ENCODE results near the gene MRPS27.
A peak's percentile ranks its signal among the peaks of the same experiment; 100 is the strongest.

MRPS27 gene

DNA sequence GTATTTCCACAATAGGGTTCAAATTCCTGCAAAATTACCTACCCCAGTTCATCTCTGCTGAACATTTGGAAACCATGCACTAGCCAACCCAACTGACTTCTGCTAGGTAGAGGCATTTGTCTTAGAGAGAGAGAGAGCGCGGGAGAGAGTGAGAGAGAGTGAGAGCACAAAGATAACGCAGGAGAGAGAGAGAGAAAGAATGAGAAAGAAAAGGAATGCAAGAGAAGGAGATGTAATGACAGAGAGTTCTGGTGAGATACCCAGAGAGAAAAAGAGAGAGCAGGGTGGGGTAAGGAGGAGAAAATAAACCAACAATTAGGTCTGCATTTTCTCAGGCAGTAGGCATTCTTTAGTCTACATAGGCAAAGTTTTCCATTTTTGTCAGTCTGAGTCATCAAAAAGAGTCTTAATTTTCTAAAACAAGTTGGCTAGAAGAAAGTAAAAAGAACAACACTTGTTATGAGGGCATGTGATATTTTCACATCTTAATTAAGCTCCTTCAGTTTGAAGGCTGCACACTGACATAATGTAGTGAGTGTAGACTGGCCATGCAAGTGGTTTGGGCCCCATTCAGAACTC is 114.5 kb downstream of the MRPS27 start:
- no peak for TF ChIP-seq TAF1 (IDR thresholded peaks at IDR 0.05; ENCODE audit: low read depth, low read length)
- no peak for TF ChIP-seq PAX5 (IDR thresholded peaks at IDR 0.05; ENCODE audit: insufficient read depth, low read length, severe bottlenecking)
- no peak for TF ChIP-seq POU2F2 (IDR thresholded peaks at IDR 0.05; ENCODE audit: low read depth, low read length)
- no peak for TF ChIP-seq POLR2A (IDR thresholded peaks at IDR 0.05; ENCODE audit: low read depth, low read length)
- no peak for TF ChIP-seq SPI1 (IDR thresholded peaks at IDR 0.05; ENCODE audit: low read depth, low read length)
- TF ChIP-seq POLR2AphosphoS5 (IDR thresholded peaks at IDR 0.05; ENCODE audit: low read depth, low read length), result no peak
- no peak for FAIRE-seq
- no peak for DNase-seq (ENCODE audit: insufficient read length, low spot score)

DNA sequence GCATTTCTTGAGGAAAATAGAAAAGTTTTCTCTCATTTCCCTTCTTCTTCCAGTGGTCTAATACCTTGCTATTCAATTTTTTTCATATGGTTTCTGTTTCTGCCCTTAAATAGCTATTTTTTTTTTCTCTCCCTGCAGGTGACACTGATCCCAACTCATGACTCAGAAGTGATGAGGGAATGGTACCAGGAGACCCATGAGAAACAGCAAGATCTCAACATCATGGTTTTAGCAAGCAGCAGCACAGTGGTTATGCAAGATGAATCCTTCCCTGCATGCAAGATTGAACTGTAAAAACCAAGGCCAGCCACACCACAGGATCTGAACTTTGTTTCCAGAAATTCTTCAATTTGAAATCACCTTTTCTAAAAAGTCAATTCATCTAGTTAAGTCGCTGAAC is 115.1 kb downstream of the MRPS27 start:
- no peak for DNase-seq (ENCODE audit: insufficient read length, low spot score)
- no peak for FAIRE-seq
- TF ChIP-seq POU2F2 (IDR thresholded peaks at IDR 0.05; ENCODE audit: low read depth, low read length) (no peak), POLR2A (IDR thresholded peaks at IDR 0.05; ENCODE audit: low read depth, low read length) (no peak), POLR2AphosphoS5 (IDR thresholded peaks at IDR 0.05; ENCODE audit: low read depth, low read length) (no peak), TAF1 (IDR thresholded peaks at IDR 0.05; ENCODE audit: low read depth, low read length) (no peak)

DNA sequence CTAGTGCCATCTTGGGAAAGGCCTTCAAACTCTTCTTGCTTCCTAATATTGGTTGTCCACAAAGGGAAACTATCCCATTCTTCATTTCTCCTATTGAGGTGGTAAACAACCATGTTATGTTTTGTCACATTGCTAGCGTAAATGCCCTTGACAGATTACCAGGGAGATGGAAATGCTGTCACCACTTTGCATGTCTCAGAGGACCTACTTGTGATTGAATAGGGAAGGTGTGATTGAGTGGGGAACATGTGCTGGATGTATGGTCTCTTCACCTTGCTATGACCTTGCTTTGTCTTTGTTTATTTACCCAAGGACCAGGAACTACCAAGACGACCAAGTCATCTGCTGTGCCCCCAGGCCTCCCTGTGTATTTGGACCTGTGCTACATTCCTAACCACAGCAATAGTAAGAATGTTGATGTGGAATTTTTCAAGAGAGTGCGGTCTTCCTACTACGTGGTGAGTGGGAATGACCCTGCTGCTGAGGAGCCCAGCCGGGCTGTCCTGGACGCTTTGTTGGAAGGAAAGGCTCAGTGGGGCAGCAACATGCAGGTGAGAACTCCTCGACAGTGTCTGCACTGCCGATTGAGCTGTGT is 116.7 kb downstream of the MRPS27 start:
- no peak for FAIRE-seq

DNA sequence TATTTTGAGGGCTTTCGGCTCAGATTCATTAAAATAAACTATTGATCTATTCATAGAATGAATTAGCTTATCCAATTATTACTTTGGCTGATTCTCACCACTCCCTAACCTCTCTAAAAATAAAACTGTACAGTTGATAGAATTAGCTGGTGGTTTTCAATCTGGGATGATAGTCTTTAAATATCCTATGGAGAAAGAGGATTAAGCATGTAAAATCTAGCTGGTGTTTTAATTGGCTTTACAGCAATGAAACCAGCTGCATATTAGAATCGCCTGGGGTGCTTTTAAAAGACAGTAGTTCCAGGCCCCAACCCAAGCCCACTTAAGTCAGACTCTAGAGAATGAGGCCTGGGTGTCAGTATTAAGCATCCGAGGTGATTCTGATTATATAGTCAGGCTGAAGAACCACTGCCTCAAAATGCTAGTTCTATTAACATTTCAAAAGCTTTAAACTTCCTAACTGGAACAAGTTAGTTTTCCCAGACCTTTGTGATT is 117.7 kb downstream of the MRPS27 start:
- DNase-seq (ENCODE audit: insufficient read length, low spot score) (no peak), FAIRE-seq (no peak)
- TF ChIP-seq POLR2A (IDR thresholded peaks at IDR 0.05; ENCODE audit: low read depth, low read length) (no peak), POLR2AphosphoS5 (IDR thresholded peaks at IDR 0.05; ENCODE audit: low read depth, low read length) (no peak), PAX5 (IDR thresholded peaks at IDR 0.05; ENCODE audit: insufficient read depth, low read length, severe bottlenecking) (no peak), TAF1 (IDR thresholded peaks at IDR 0.05; ENCODE audit: low read depth, low read length) (no peak), POU2F2 (IDR thresholded peaks at IDR 0.05; ENCODE audit: low read depth, low read length) (no peak), SPI1 (IDR thresholded peaks at IDR 0.05; ENCODE audit: low read depth, low read length) (no peak)

More for the DNA sequence above, 116.7 kb downstream of the MRPS27 start:
- TF ChIP-seq POLR2AphosphoS5 (IDR thresholded peaks at IDR 0.05; ENCODE audit: low read depth, low read length), result no peak
- TF ChIP-seq POU2F2 (IDR thresholded peaks at IDR 0.05; ENCODE audit: low read depth, low read length), result no peak
- TF ChIP-seq TAF1 (IDR thresholded peaks at IDR 0.05; ENCODE audit: low read depth, low read length), result no peak
- no peak for TF ChIP-seq PAX5 (IDR thresholded peaks at IDR 0.05; ENCODE audit: insufficient read depth, low read length, severe bottlenecking)
- TF ChIP-seq SPI1 (IDR thresholded peaks at IDR 0.05; ENCODE audit: low read depth, low read length), result no peak
- TF ChIP-seq POLR2A (IDR thresholded peaks at IDR 0.05; ENCODE audit: low read depth, low read length), result no peak
- DNase-seq (ENCODE audit: insufficient read length, low spot score), result no peak

DNA sequence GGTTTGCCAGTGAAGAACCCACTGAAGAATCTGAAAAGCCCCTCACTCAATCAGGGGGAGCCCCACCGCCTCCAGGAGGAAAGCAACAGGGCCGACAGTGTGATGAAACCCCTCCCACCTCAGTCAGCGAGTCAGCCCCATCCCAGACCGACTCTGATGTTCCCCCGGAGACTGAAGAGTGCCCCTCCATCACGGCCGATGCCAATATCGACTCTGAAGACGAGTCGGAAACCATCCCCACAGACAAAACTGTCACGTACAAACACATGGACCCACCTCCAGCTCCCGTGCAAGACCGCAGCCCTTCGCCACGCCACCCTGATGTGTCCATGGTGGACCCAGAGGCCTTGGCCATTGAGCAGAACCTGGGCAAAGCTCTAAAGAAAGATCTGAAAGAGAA is 120.4 kb downstream of the MRPS27 start:
- no peak for FAIRE-seq
- TF ChIP-seq POLR2A (IDR thresholded peaks at IDR 0.05; ENCODE audit: low read depth, low read length) (no peak), PAX5 (IDR thresholded peaks at IDR 0.05; ENCODE audit: insufficient read depth, low read length, severe bottlenecking) (no peak), POLR2AphosphoS5 (IDR thresholded peaks at IDR 0.05; ENCODE audit: low read depth, low read length) (no peak), TAF1 (IDR thresholded peaks at IDR 0.05; ENCODE audit: low read depth, low read length) (no peak), POU2F2 (IDR thresholded peaks at IDR 0.05; ENCODE audit: low read depth, low read length) (no peak), SPI1 (IDR thresholded peaks at IDR 0.05; ENCODE audit: low read depth, low read length) (no peak)
- DNase-seq (ENCODE audit: insufficient read length, low spot score), result no peak

DNA sequence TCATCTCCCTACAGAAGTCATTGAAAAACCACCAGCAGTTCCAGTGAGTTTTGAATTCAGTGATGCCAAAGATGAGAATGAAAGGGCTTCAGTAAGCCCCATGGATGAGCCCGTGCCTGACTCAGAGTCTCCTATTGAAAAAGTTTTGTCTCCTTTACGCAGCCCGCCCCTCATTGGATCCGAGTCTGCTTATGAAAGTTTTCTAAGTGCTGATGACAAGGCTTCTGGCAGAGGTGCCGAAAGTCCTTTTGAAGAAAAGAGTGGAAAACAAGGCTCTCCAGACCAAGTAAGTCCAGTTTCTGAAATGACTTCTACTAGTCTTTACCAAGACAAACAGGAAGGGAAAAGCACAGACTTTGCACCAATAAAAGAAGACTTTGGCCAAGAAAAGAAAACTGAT is 122.6 kb downstream of the MRPS27 start:
- no peak for TF ChIP-seq PAX5 (IDR thresholded peaks at IDR 0.05; ENCODE audit: insufficient read depth, low read length, severe bottlenecking)
- TF ChIP-seq SPI1 (IDR thresholded peaks at IDR 0.05; ENCODE audit: low read depth, low read length), result no peak
- no peak for TF ChIP-seq POLR2AphosphoS5 (IDR thresholded peaks at IDR 0.05; ENCODE audit: low read depth, low read length)
- TF ChIP-seq POLR2A (IDR thresholded peaks at IDR 0.05; ENCODE audit: low read depth, low read length), result no peak
- no peak for TF ChIP-seq TAF1 (IDR thresholded peaks at IDR 0.05; ENCODE audit: low read depth, low read length)
- no peak for TF ChIP-seq POU2F2 (IDR thresholded peaks at IDR 0.05; ENCODE audit: low read depth, low read length)
- no peak for FAIRE-seq

DNA sequence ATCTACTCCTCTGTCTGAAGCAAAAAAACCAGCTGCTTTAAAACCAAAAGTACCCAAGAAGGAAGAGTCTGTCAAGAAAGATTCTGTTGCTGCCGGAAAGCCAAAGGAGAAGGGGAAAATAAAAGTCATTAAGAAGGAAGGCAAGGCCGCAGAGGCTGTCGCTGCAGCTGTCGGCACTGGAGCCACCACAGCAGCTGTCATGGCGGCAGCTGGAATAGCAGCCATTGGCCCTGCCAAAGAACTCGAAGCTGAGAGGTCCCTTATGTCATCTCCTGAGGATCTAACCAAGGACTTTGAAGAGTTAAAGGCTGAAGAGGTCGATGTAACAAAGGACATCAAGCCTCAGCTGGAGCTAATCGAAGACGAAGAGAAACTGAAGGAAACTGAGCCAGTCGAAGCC is 124.5 kb downstream of the MRPS27 start:
- no peak for FAIRE-seq
- TF ChIP-seq TAF1 (IDR thresholded peaks at IDR 0.05; ENCODE audit: low read depth, low read length) (no peak), POU2F2 (IDR thresholded peaks at IDR 0.05; ENCODE audit: low read depth, low read length) (no peak), POLR2AphosphoS5 (IDR thresholded peaks at IDR 0.05; ENCODE audit: low read depth, low read length) (no peak), POLR2A (IDR thresholded peaks at IDR 0.05; ENCODE audit: low read depth, low read length) (no peak), SPI1 (IDR thresholded peaks at IDR 0.05; ENCODE audit: low read depth, low read length) (no peak), PAX5 (IDR thresholded peaks at IDR 0.05; ENCODE audit: insufficient read depth, low read length, severe bottlenecking) (no peak)

More for the DNA sequence above, 122.6 kb downstream of the MRPS27 start:
- DNase-seq (ENCODE audit: insufficient read length, low spot score), result no peak

DNA sequence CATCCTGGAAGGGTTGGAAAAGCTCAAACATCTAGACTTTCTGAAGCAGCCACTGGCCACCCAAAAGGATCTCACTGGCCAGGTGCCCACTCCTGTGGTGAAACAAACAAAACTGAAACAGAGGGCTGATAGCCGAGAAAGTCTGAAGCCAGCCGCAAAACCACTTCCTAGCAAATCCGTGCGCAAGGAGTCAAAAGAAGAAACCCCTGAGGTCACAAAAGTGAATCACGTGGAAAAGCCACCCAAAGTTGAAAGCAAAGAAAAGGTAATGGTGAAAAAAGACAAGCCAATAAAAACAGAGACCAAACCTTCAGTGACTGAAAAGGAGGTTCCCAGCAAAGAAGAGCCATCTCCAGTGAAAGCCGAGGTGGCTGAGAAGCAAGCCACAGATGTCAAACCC is 125.2 kb downstream of the MRPS27 start:
- DNase-seq (ENCODE audit: insufficient read length, low spot score) (no peak), FAIRE-seq (no peak)
- TF ChIP-seq PAX5 (IDR thresholded peaks at IDR 0.05; ENCODE audit: insufficient read depth, low read length, severe bottlenecking) (no peak), POLR2AphosphoS5 (IDR thresholded peaks at IDR 0.05; ENCODE audit: low read depth, low read length) (no peak), POU2F2 (IDR thresholded peaks at IDR 0.05; ENCODE audit: low read depth, low read length) (peak; percentile 13; the same call in 1 of the 2 replicates), TAF1 (IDR thresholded peaks at IDR 0.05; ENCODE audit: low read depth, low read length) (no peak), POLR2A (IDR thresholded peaks at IDR 0.05; ENCODE audit: low read depth, low read length) (no peak), SPI1 (IDR thresholded peaks at IDR 0.05; ENCODE audit: low read depth, low read length) (0 out of 2 replicates have a peak, but pooled peaks have one; percentile 9)

More for the DNA sequence above, 124.5 kb downstream of the MRPS27 start:
- no peak for DNase-seq (ENCODE audit: insufficient read length, low spot score)

DNA sequence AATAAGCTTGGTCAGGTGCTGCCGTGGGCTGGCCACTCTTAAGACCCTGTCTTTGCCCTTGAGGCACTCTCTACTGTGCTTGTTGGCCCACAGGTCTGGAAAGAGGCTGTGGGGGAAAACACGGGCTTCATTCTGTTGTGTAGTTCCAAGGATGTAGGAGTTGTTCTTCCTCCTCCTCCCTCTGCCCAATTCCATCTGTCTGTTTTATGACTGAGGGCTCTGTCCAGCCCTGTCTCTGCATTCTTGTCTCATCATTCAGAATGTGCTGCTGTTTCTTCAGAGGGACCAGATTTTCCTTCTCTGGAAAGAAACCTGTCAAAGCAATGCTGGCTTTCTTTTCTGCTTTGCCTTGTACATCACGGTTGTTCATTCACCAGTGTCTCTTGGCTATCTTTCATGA is 128.6 kb downstream of the MRPS27 start:
- no peak for TF ChIP-seq TAF1 (IDR thresholded peaks at IDR 0.05; ENCODE audit: low read depth, low read length)
- no peak for TF ChIP-seq POLR2AphosphoS5 (IDR thresholded peaks at IDR 0.05; ENCODE audit: low read depth, low read length)
- TF ChIP-seq PAX5 (IDR thresholded peaks at IDR 0.05; ENCODE audit: insufficient read depth, low read length, severe bottlenecking), result no peak
- TF ChIP-seq POU2F2 (IDR thresholded peaks at IDR 0.05; ENCODE audit: low read depth, low read length), result no peak
- TF ChIP-seq POLR2A (IDR thresholded peaks at IDR 0.05; ENCODE audit: low read depth, low read length), result no peak
- TF ChIP-seq SPI1 (IDR thresholded peaks at IDR 0.05; ENCODE audit: low read depth, low read length), result no peak
- DNase-seq (ENCODE audit: insufficient read length, low spot score), result no peak
- FAIRE-seq, result no peak

Measured in GM12891 (cell line).